Prostate gland (tissue), 2 donors: ENCODE data around the gene SCD. TPM values are rescaled to one million over a fixed set of nuclear protein-coding genes. Genes with fewer than 3 reads are reported as not detected.
"Not testable (repeated sequence)": the region's sequence is repeated elsewhere in the genome, so short reads cannot be mapped to it uniquely, and the experiment has no call there.

Source experiments
- DNase-seq: peaks from one replicate; pipeline ENCODE4 v3.0.0-alpha.2; 2019; ENCODE audit warnings: low spot score
- H3K27ac ChIP-seq, 2 donors: fragments of 200-600 bp; sonication (generic); 2 replicates each; pipeline ENCODE4 v1.5.1; 2017 to 2019
- H3K27me3 ChIP-seq: fragments of 200-600 bp; sonication (generic); replicated peaks from 2 replicates; pipeline ENCODE4 v1.5.1; 2019; ENCODE audit not compliant: insufficient read depth
- H3K36me3 ChIP-seq, 2 donors: fragments of 200-600 bp; sonication (generic); 1 replicate in 1 of 2; 2 replicates in 1 of 2; pipeline versions ENCODE4 v1.5.1 to v1.8.1; 2017 to 2019
- H3K4me1 ChIP-seq: fragments of 200-600 bp; sonication (generic); replicated peaks from 2 replicates; pipeline ENCODE4 v1.5.1; 2019
- H3K4me3 ChIP-seq, 2 donors: fragments of 200-600 bp; sonication (generic); 2 replicates each; pipeline ENCODE4 v1.5.1; 2017 to 2019
- H3K9me3 ChIP-seq: fragments of 200-600 bp; sonication (generic); 2 replicates; pipeline ENCODE4 v1.5.1; 2017
- POLR2A ChIP-seq: fragments of 450-650 bp; IDR thresholded peaks from one replicate; pipeline ENCODE4 v1.6.1; 2016; ENCODE audit warnings: antibody characterized with exemption, mild to moderate bottlenecking
- POLR2AphosphoS5 ChIP-seq: sonication (generic); formaldehyde crosslinking; IDR thresholded peaks from one replicate; pipeline ENCODE4 v1.6.1; 2017; ENCODE audit warnings: antibody characterized with exemption
- WGBS: methylation state at CpG from one replicate; pipeline ENCODE4 v1.1.5; 2018; 5-methylcytosine and 5-hydroxymethylcytosine counted together
- intact Hi-C: fragments of 100-400 bp; cut with DNase I; formaldehyde crosslinking; loops from one replicate; pipeline ENCODE4 v1.14.2; 2022
- total RNA-seq, 2 donors: library from RNA; depleted of rRNA; stranded (reverse); fragments of >200 nt; gene quantifications; one replicate each; pipeline ENCODE4 v1.1.0, GENCODE V29; 2016
- TF ChIP-seq, protein P1 (sequence below), 4 experiments: fragments of 200-600 bp in 2 of 4; fragments of 450-650 bp in 2 of 4; sonication (generic) in 2 of 4; IDR thresholded peaks; 1 replicate in 3 of 4; 2 replicates in 1 of 4; pipeline ENCODE4 v1.5.1; 2016 to 2019; ENCODE audit warnings: antibody characterized with exemption in 4 of 4, mild to moderate bottlenecking in 2 of 4, moderate library complexity in 2 of 4

Gene SCD
- total RNA-seq, 2 donors from 2014 or later = 95.5 to 179 TPM

GRCh38 chr10:100371482-100372027, 24.5 kb downstream of the SCD start:
- no peak for DNase-seq
- Histone ChIP-seq H3K36me3 (no peaks in the 10 kb centered on the region), H3K27me3 (no peaks in the 10 kb centered on the region), H3K4me3 (no peak overlapping the region), H3K4me1 (peaks cover 15% of the 10 kb centered on the region), H3K9me3 (no peaks in the 10 kb centered on the region), H3K27ac (peak overlapping the region; percentile 98 to 99)
- TF ChIP-seq, protein P1, sequence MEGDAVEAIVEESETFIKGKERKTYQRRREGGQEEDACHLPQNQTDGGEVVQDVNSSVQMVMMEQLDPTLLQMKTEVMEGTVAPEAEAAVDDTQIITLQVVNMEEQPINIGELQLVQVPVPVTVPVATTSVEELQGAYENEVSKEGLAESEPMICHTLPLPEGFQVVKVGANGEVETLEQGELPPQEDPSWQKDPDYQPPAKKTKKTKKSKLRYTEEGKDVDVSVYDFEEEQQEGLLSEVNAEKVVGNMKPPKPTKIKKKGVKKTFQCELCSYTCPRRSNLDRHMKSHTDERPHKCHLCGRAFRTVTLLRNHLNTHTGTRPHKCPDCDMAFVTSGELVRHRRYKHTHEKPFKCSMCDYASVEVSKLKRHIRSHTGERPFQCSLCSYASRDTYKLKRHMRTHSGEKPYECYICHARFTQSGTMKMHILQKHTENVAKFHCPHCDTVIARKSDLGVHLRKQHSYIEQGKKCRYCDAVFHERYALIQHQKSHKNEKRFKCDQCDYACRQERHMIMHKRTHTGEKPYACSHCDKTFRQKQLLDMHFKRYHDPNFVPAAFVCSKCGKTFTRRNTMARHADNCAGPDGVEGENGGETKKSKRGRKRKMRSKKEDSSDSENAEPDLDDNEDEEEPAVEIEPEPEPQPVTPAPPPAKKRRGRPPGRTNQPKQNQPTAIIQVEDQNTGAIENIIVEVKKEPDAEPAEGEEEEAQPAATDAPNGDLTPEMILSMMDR (IDR thresholded peaks at IDR 0.05) = no peak
- TF ChIP-seq POLR2A = no peak
- no peak for TF ChIP-seq POLR2AphosphoS5
- intact Hi-C loops = loop anchor here (2.0 to 5.0 kb wide), 2 partner anchors 33 to 541 kb away; partner anchors contain the start of gene SLF2
- WGBS = 69% methylated on average over 10 of the region's 10 CpGs

- DNase-seq = no peak
- WGBS = 11% methylated on average over 16 of the region's 16 CpGs
- H3K9me3 ChIP-seq = no peaks in the 10 kb centered on the region
- H3K4me3 ChIP-seq = peak overlapping the region; percentile 52 to 55
- H3K27ac ChIP-seq = peak overlapping the region; percentile 98 to 99
- TF ChIP-seq POLR2AphosphoS5 (no peak), POLR2A (no peak)
- TF ChIP-seq, protein P1 (IDR thresholded peaks at IDR 0.05) = no peak
- no peaks in the 10 kb centered on the region for H3K36me3 ChIP-seq
- peaks cover 15% of the 10 kb centered on the region for H3K4me1 ChIP-seq
- intact Hi-C loops = loop anchor here (5.0 kb wide), 1 partner anchor 540 kb away; the partner anchor contains the start of gene SLF2
- no peaks in the 10 kb centered on the region for H3K27me3 ChIP-seq
Observed at GRCh38 chr10:100372415-100373297, 25.6 kb downstream of the SCD start.

GRCh38 chr10:100373298-100374199, 26.5 kb downstream of the SCD start:
- H3K36me3 ChIP-seq = no peaks in the 10 kb centered on the region
- H3K9me3 ChIP-seq = no peaks in the 10 kb centered on the region
- peaks cover 15% of the 10 kb centered on the region for H3K4me1 ChIP-seq
- intact Hi-C loops = loop anchor here (5.0 kb wide), 1 partner anchor 539 kb away; the partner anchor contains the start of gene SLF2
- H3K27ac ChIP-seq = peak overlapping the region; percentile 98 to 99
- peak; percentile 99 for DNase-seq
- under 1% methylated on average over 44 of the region's 45 CpGs for WGBS
- H3K4me3 ChIP-seq = peak overlapping the region; percentile 52 to 55
- no peaks in the 10 kb centered on the region for H3K27me3 ChIP-seq
- TF ChIP-seq POLR2A (peak; percentile 64), POLR2AphosphoS5 (peak; percentile 92)
- TF ChIP-seq, protein P1 (IDR thresholded peaks at IDR 0.05) = no peak

- Histone ChIP-seq H3K27ac (peak overlapping the region; percentile 98 to 99), H3K27me3 (no peaks in the 10 kb centered on the region), H3K4me3 (peak overlapping the region; percentile 52 to 55), H3K9me3 (no peaks in the 10 kb centered on the region), H3K36me3 (no peaks in the 10 kb centered on the region), H3K4me1 (peaks cover 15% of the 10 kb centered on the region)
- WGBS = 16% methylated on average over 3 of the region's 3 CpGs
- intact Hi-C loops = loop anchor here (5.0 kb wide), 1 partner anchor 538 kb away; the partner anchor contains the start of gene SLF2
- DNase-seq = no peak
- TF ChIP-seq, protein P1 (IDR thresholded peaks at IDR 0.05) = no peak
- TF ChIP-seq POLR2A = peak; percentile 2
- TF ChIP-seq POLR2AphosphoS5 = peak; percentile 4
Observed at GRCh38 chr10:100374200-100374655, 27.2 kb downstream of the SCD start.

- Histone ChIP-seq H3K27ac (peak overlapping the region; percentile 98 to 99), H3K4me3 (peak overlapping the region; percentile 52 to 55), H3K4me1 (peaks cover 15% of the 10 kb centered on the region)
- intact Hi-C loops = loop anchor here (5.0 kb wide), 1 partner anchor 537 kb away; the partner anchor contains the start of gene SLF2
- WGBS = 66% methylated on average over 7 of the region's 7 CpGs
- not testable (repeated sequence) for H3K36me3 ChIP-seq, H3K27me3 ChIP-seq, DNase-seq, H3K9me3 ChIP-seq
Observed at GRCh38 chr10:100374677-100375353, 27.8 kb downstream of the SCD start.

DNA sequence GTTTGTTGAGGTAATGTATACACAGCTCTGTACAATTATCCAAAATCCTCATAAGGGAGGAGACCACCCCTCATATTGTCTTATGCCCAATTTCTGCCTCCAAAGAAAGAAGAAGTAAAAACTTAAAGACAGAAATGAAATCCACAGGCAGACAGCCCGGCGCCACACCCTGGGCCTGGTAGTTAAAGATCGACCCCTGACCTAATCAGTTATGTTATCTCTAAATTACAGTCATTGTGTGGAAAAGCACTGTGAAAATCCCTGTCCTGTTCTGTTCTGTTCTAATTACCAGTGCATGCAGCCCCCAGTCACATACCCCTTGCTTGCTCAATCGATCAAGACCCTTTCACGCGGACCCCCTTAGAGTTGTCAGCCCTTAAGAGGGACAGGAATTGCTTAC, 29.6 kb downstream of the SCD start:
- H3K36me3 ChIP-seq, H3K4me1 ChIP-seq, H3K4me3 ChIP-seq, intact Hi-C loops, H3K9me3 ChIP-seq, H3K27ac ChIP-seq, H3K27me3 ChIP-seq, DNase-seq: not testable (repeated sequence)
- 84% methylated on average over 6 of the region's 6 CpGs for WGBS
